ENCODE data around the gene SLC16A10.
"Not testable (repeated sequence)": the region's sequence is repeated elsewhere in the genome, so short reads cannot be mapped to it uniquely, and the experiment has no call there.

Gene SLC16A10

DNA sequence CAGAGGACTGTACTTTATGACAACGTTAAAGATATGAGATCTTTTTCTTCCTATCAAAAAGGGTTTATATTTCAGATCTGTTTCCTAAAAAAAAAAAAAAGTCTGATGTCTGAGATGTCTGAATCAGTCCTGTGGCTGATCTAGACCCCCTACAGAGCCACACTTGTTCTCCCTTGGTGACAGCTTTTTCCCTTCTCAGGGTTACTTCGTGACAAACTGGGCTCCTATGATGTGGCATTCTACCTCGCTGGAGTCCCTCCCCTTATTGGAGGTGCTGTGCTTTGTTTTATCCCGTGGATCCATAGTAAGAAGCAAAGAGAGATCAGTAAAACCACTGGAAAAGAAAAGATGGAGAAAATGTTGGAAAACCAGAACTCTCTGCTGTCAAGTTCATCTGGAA, 134.5 kb downstream of the SLC16A10 start:
- no peak for DNase-seq

DNA sequence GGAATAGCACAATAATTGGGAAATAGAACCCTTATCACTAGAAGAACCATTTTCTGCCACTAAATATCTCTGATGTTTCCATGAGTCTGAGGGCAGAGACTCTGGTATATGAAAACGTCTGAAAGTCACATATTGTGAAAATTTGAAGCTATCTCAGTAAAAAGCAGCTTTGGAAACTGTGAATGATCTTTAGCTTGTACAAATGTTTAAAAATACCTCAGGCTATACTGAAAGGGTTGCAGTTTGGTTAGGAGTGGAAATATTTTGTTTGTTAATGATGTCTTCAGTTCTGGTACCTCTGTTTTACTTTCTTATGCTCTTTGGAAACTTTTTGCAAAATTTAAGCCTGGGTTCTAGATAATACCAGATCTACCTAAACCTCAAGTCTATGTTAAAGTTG, 135.0 kb downstream of the SLC16A10 start:
- DNase-seq, result no peak

- peak; percentile 70 for DNase-seq
These were observed 140.8 kb downstream of the SLC16A10 start for GRCh38 chr6:111228094-111228493.

DNA sequence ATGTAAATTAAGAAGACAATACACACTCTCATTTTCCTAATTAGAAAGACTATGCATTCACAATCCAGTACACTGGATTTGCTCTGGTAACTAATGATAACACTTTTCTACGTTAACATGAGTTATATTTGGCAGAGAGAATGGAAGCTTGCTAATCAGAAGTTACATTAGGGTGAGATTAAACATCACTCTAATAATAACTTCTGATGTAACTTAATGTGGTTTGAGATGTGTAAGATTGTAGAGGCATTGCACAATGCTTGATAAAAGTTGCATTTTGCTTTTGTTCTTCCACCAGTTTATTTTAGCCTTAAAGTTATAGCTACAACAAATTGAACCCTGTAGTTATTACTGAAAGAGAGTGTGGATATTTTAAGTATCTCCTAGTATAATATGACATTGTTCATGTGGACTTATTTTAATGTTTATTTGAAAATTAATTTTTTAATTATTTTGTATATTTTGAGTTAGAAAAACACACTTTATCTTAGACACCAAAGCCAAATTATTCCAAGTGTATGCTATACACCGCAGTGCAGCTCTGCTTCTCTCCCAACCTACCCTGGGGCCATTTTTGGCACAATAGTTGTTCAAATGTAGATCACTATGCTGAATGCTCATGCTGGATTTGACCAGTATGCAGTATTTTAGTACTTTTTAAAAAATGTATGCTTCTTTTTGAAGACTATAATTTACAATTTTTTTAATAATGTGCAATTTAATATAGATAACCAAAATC, 143.2 kb downstream of the SLC16A10 start:
- peak; percentile 92 for DNase-seq

- no peak for DNase-seq
These were observed 143.8 kb downstream of the SLC16A10 start for GRCh38 chr6:111231090-111231459.

- peak; percentile 36 for DNase-seq
These were observed 150.5 kb downstream of the SLC16A10 start for GRCh38 chr6:111237852-111238251.

DNA sequence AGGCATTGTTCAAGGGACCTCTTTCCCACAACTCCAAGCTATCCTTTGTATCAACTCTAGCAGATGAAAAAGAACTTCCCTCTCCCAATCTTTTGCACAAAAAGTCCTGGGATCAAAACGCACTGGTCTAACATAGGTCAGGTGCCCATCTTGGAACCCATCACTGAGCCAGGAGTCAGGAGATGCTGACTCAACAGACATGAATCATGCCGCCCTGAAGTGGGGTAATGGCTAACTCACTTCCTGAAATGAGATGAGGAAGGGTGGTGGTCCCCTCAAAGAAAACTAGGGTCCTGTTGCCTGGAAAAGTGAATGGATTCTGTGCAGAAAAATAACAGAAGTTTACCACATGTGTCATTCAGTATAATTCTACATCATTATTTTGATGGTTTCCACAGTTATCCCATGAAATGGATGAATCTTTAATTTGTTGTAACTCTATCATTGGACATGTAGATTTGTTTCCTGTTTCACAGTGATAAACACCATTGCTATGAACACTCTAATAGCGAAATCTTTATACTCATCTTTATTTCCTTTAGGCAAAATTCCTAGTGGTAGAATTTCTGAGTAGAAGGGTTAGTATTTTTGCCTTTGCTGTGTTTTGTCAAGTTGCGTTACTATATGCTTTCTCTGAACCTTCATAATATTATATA, 151.3 kb downstream of the SLC16A10 start:
- peak; percentile 71 for DNase-seq

- DNase-seq, result peak; percentile 80
These were observed 152.2 kb downstream of the SLC16A10 start for GRCh38 chr6:111239461-111239860.

DNA sequence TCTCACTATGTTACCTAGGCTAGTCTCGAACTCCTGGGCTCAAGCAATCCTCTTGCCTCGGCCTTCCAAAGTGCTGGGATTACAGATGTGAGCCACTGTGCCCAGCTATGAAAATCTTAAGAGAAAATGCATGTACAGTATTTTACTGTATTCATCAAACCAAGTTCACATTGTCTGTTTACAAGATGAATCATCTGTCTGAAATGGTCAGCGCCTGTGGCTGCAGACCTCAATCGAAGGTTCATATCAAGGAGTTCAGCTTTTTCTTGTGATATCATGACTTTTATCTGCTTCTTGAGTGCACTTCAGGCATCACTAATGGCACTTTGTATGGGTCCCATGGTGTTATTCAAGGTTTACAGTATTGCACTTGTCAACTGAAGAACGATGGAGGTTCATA, 155.1 kb downstream of the SLC16A10 start:
- no peak for DNase-seq

DNA sequence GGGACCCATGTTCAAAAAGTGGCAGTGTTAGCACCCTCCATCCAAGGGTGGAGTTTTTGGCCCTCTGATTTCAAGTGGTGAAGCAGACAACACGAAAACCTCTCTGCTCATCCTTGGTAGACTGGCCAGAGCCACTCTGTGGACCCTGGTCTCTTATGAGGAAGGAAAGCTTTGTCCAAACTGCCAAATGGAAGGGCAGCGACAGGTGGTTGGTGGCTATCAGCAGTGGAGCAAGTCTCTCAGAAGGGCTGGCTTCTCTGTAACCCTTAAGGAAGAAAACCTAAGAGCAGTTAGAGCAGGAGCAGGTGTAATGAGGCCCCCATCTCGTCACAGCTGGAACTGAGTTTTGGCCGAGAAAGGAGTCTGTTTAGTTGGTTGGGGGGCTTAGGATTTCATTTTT, 155.8 kb downstream of the SLC16A10 start:
- DNase-seq, result no peak

- DNase-seq, result peak; percentile 7
These were observed 161.5 kb downstream of the SLC16A10 start for GRCh38 chr6:111248789-111249188.

DNA sequence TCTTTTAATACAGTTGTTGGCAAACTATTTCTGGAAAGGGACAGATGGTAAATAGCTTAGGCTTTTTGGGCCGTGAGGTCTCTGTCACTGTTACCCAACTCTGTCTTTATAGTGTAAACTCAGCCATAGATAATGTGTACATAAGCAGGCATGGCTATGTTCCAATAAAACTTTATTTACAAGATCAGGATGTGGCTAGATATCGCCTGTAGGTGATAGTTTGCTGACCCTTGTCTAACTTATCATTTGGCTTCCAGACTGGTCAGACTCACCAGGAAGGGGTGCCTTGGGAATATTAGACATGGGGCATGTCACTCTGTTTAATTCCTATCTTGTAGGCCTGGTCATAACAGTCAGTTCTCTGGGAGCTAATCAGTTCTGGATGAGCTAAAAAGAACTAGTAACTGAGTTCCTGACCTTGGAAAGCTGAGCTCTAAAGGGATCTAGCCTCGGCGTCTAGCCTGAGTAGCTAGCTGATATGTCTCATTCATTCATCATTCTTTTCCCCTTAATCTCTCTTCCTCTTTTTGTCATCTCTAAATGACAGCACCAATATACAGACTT, 163.6 kb downstream of the SLC16A10 start:
- peak; percentile 46 for DNase-seq

- DNase-seq, result no peak
These were observed 165.4 kb downstream of the SLC16A10 start for GRCh38 chr6:111252726-111253125.

- no peak for DNase-seq
These were observed 166.9 kb downstream of the SLC16A10 start for GRCh38 chr6:111254004-111254778.

DNA sequence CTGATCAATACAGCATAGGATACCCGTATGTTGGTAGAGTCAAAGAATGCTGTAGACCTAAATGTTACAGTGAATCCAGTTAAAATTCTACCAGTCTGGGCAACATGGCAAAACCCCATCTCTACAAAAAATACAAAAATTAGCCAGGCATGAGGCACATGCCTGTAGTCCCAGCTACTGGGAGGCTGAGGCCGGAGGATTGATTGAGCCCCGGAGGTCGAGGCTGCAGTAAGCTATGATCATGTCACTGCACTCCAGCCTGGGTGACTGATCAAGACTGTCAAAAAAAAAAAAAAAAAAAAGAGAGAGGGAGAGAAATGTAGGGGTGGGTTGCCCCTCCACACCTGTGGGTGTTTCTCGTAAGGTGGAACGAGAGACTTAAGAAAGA, 167.5 kb downstream of the SLC16A10 start:
- no peak for DNase-seq

GRCh38 chr6:111255838-111256237, 168.5 kb downstream of the SLC16A10 start:
- DNase-seq, result not testable (repeated sequence)

GRCh38 chr6:111256646-111257045, 169.3 kb downstream of the SLC16A10 start:
- DNase-seq, result peak; percentile 22

GRCh38 chr6:111258010-111258409, 170.7 kb downstream of the SLC16A10 start:
- no peak for DNase-seq

DNA sequence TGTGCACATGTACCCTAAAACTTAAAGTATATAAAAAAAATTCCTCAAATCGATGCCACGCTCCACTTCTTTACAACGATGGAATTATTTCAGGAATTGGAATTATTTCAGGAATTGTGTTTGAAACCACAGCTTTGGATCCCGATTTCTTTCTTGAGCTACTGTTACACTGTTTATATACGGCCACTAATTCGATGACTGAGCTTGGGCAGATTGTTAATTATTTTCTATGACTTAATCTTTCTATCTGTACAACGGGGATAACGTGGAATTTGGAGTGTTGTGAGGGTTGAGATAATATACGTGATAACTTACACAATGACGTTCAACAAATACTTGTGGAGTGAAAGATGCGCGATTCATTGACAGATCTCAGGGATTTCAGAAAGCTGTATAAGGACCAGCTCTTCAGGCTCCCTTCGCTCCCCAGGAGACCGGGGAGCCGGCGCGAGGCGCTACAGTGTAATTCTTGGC, 171.3 kb downstream of the SLC16A10 start:
- DNase-seq, result no peak

DNA sequence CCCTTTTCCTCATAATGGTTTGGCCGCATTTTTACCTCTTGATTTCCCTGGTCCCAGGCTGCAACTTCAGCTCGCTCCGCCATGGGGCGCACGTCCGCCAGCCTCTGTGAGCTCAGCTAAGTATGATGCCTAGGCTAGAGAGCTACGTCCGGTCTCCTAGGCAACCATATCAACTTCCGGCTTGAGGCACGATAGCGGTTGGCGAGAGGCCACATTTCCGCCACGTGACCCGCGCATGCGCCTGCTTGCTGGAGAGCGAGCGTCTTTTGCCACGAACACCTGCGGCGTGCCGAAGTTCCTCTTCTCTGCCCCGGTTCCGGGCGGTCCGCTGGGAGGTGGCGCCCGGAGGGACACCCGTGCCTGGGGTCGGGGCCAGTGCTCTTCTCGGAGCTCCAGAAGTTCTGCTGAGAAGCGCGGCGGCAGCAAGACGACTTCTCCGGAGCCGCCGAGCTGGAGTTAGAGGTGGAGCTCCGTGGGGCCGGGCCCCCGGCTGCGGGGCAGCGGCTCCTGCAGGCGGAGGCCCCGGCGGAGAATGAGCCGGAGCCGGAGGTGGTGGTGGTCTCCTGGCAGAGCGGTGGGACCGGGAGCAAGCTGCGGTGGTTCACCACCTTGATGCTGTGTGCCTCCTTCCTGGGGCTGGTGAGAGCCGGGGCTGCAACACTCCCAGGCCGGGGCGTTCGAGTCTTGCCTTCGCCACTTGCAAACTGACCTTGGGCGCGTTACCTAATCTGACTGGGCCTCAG, 172.0 kb downstream of the SLC16A10 start:
- peak; percentile 100 for DNase-seq

DNA sequence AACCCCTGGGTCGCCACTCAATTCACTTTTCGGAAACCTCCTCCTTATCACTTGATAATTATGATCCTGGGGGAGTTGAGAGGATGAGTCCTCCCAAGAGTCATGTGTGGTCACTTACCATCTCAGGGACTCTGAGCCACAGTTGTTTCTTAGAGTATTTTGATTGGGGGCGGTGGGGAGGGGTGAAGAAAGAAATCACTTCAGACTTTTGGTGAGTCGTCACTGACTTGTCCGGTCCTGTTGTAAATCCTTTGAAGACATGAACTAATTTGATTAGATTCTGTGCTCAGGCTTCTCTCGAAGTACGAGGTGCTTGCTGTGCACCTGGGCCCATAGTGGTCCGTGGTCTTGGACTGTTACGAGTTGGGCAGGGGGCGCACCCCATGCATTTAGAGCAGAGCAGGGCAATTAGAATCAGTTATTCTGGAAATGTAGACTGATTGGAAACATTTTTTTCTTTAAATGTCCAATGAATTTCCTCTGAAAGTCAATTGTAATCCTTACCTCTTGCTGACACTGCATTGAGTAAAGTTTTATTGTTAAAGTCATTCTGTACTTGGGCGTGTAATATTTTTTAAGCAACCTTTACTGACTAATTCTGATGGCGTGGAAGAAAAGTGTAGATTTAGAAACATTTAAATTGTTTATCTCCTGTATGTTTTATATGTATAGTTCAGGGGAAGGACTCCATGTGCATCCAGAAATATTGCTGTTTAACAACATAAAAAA, 173.4 kb downstream of the SLC16A10 start:
- DNase-seq, result peak; percentile 4

DNA sequence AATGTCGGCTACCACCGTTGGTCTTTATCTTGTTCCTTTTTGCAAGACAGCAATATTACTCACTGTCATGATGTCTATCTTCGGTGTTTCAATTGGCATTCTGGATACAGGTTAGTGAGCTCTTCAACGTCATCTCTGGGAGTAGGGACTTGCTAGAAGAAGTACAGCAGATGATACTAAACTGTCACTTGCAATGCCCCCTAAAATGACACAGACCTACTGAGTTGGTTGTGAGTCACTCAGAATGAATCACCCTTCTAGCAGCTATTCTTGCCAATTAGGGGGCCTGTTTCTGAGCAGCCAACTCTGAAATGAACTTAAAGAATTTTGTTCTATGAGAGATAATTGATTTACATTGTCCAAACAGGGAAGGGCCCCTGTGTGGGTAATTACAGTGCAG, 176.5 kb downstream of the SLC16A10 start:
- DNase-seq, result peak; percentile 45

Data from inflammatory macrophage treated with lipopolysaccharide for 4 hours (primary cell).